ENCODE data around the gene ITSN2.

- TF ChIP-seq, protein P1, sequence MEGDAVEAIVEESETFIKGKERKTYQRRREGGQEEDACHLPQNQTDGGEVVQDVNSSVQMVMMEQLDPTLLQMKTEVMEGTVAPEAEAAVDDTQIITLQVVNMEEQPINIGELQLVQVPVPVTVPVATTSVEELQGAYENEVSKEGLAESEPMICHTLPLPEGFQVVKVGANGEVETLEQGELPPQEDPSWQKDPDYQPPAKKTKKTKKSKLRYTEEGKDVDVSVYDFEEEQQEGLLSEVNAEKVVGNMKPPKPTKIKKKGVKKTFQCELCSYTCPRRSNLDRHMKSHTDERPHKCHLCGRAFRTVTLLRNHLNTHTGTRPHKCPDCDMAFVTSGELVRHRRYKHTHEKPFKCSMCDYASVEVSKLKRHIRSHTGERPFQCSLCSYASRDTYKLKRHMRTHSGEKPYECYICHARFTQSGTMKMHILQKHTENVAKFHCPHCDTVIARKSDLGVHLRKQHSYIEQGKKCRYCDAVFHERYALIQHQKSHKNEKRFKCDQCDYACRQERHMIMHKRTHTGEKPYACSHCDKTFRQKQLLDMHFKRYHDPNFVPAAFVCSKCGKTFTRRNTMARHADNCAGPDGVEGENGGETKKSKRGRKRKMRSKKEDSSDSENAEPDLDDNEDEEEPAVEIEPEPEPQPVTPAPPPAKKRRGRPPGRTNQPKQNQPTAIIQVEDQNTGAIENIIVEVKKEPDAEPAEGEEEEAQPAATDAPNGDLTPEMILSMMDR (IDR thresholded peaks at IDR 0.05): no peak
- no peak for TF ChIP-seq POLR2A (IDR thresholded peaks at IDR 0.05)
These were observed 30.6 kb downstream of the ITSN2 start for GRCh38 chr2:24329700-24330099.

Data from lower leg skin (tissue), 3 donors.